Activated naive CD8-positive, alpha-beta T cell treated with anti-CD3 and anti-CD28 coated beads for 36 hours (primary cell): ENCODE results near the gene MAP3K7CL. TPM values are rescaled to one million over a fixed set of nuclear protein-coding genes. Genes with fewer than 3 reads are reported as not detected.

Experiments used
- DNase-seq: peaks from one replicate; pipeline ENCODE4 v3.0.0; 2021
- H3K27ac Mint-ChIP-seq: one replicate; pipeline ENCODE4 v1.8.0; 2022; ENCODE audit warnings: mild to moderate bottlenecking, moderate library complexity, mixed read lengths
- H3K27me3 Mint-ChIP-seq: one replicate; pipeline ENCODE4 v1.8.0; 2022; ENCODE audit warnings: mild to moderate bottlenecking, mixed read lengths
- H3K36me3 Mint-ChIP-seq: one replicate; pipeline ENCODE4 v1.8.0; 2021; ENCODE audit warnings: mild to moderate bottlenecking, mixed read lengths
- H3K4me1 Mint-ChIP-seq: one replicate; pipeline ENCODE4 v1.8.0; 2021; ENCODE audit warnings: mixed read lengths
- H3K4me3 Mint-ChIP-seq: one replicate; pipeline ENCODE4 v1.8.0; 2022; ENCODE audit warnings: mild to moderate bottlenecking, moderate library complexity, mixed read lengths
- H3K9me3 Mint-ChIP-seq: one replicate; pipeline ENCODE4 v1.8.0; 2022; ENCODE audit warnings: mixed read lengths
- total RNA-seq, 2 experiments: library from RNA; stranded (reverse); gene quantifications; one replicate each; pipeline ENCODE4 v1.2.3, GENCODE V29; 2021

Gene MAP3K7CL
- total RNA-seq, 2 experiments from 2014 or later: 4.8 to 5.7 TPM

- no peak for DNase-seq
- H3K27ac Mint-ChIP-seq: no peak overlapping the region
- no peaks in the 10 kb centered on the region for H3K36me3 Mint-ChIP-seq
- peaks cover 13% of the 10 kb centered on the region for H3K4me1 Mint-ChIP-seq
- H3K9me3 Mint-ChIP-seq: peaks cover 2% of the 10 kb centered on the region
- H3K4me3 Mint-ChIP-seq: no peak overlapping the region
- no peaks in the 10 kb centered on the region for H3K27me3 Mint-ChIP-seq
These were observed 79.3 kb downstream of the MAP3K7CL start for GRCh38 chr21:29209696-29210095.

- Mint-ChIP-seq H3K9me3 (peaks cover 2% of the 10 kb centered on the region), H3K36me3 (no peaks in the 10 kb centered on the region), H3K27ac (no peak overlapping the region), H3K4me3 (no peak overlapping the region), H3K27me3 (no peaks in the 10 kb centered on the region), H3K4me1 (peaks cover 11% of the 10 kb centered on the region)
- DNase-seq: no peak
These were observed 80.8 kb downstream of the MAP3K7CL start for GRCh38 chr21:29211205-29211604.

GRCh38 chr21:29212446-29212845 lies 82.0 kb downstream of the MAP3K7CL start:
- Mint-ChIP-seq H3K36me3 (no peaks in the 10 kb centered on the region), H3K9me3 (peaks cover 2% of the 10 kb centered on the region), H3K4me1 (peaks cover 11% of the 10 kb centered on the region), H3K27me3 (no peaks in the 10 kb centered on the region), H3K27ac (no peak overlapping the region), H3K4me3 (no peak overlapping the region)
- DNase-seq: no peak

GRCh38 chr21:29213513-29214385 lies 83.3 kb downstream of the MAP3K7CL start:
- Mint-ChIP-seq H3K27ac (no peak overlapping the region), H3K9me3 (peaks cover 2% of the 10 kb centered on the region), H3K27me3 (no peaks in the 10 kb centered on the region)

GRCh38 chr21:29215709-29216108 lies 85.3 kb downstream of the MAP3K7CL start:
- Mint-ChIP-seq H3K27ac (no peak overlapping the region), H3K36me3 (no peaks in the 10 kb centered on the region), H3K4me3 (no peak overlapping the region), H3K9me3 (peaks cover 2% of the 10 kb centered on the region), H3K27me3 (no peaks in the 10 kb centered on the region), H3K4me1 (no peaks in the 10 kb centered on the region)
- no peak for DNase-seq

More at GRCh38 chr21:29213513-29214385, 83.3 kb downstream of the MAP3K7CL start:
- Mint-ChIP-seq H3K4me1 (peaks cover 2% of the 10 kb centered on the region), H3K36me3 (no peaks in the 10 kb centered on the region), H3K4me3 (no peak overlapping the region)
- no peak for DNase-seq

GRCh38 chr21:29217818-29218291 lies 87.4 kb downstream of the MAP3K7CL start:
- Mint-ChIP-seq H3K4me3 (no peak overlapping the region), H3K27ac (no peak overlapping the region), H3K36me3 (no peaks in the 10 kb centered on the region), H3K27me3 (no peaks in the 10 kb centered on the region), H3K9me3 (no peaks in the 10 kb centered on the region), H3K4me1 (no peaks in the 10 kb centered on the region)
- no peak for DNase-seq

- Mint-ChIP-seq H3K9me3 (no peaks in the 10 kb centered on the region), H3K27ac (no peak overlapping the region), H3K4me3 (no peak overlapping the region), H3K36me3 (no peaks in the 10 kb centered on the region), H3K27me3 (no peaks in the 10 kb centered on the region), H3K4me1 (no peaks in the 10 kb centered on the region)
- DNase-seq: no peak
These were observed 88.3 kb downstream of the MAP3K7CL start for GRCh38 chr21:29218749-29219148.

- Mint-ChIP-seq H3K27ac (no peak overlapping the region), H3K9me3 (no peaks in the 10 kb centered on the region), H3K4me3 (no peak overlapping the region), H3K4me1 (no peaks in the 10 kb centered on the region), H3K27me3 (no peaks in the 10 kb centered on the region), H3K36me3 (no peaks in the 10 kb centered on the region)
- DNase-seq: no peak
These were observed 88.8 kb downstream of the MAP3K7CL start for GRCh38 chr21:29219165-29219770.

GRCh38 chr21:29221253-29221744 lies 90.9 kb downstream of the MAP3K7CL start:
- no peaks in the 10 kb centered on the region for H3K4me1 Mint-ChIP-seq
- DNase-seq: no peak
- no peak overlapping the region for H3K27ac Mint-ChIP-seq
- H3K4me3 Mint-ChIP-seq: no peak overlapping the region
- no peaks in the 10 kb centered on the region for H3K36me3 Mint-ChIP-seq
- no peaks in the 10 kb centered on the region for H3K9me3 Mint-ChIP-seq
- H3K27me3 Mint-ChIP-seq: no peaks in the 10 kb centered on the region

GRCh38 chr21:29224006-29224405 lies 93.6 kb downstream of the MAP3K7CL start:
- Mint-ChIP-seq H3K4me1 (peaks cover 6% of the 10 kb centered on the region), H3K27me3 (no peaks in the 10 kb centered on the region), H3K36me3 (no peaks in the 10 kb centered on the region), H3K9me3 (no peaks in the 10 kb centered on the region), H3K4me3 (no peak overlapping the region), H3K27ac (no peak overlapping the region)
- DNase-seq: no peak

Other genes starting within 250 kb of the MAP3K7CL start
- gene LTN1, start 137.8 kb upstream of the MAP3K7CL start, total RNA-seq: 10 to 100 TPM; 23.0 to 24.6 TPM
- gene RWDD2B, start 111.3 kb upstream of the MAP3K7CL start, total RNA-seq: 10 to 100 TPM; 24.3 to 24.5 TPM
- 10 to 100 TPM; 59.0 to 61.6 TPM for gene USP16, start 106.0 kb upstream of the MAP3K7CL start, total RNA-seq
- 100 to 1,000 TPM; 504 to 510 TPM for gene CCT8, start 57.0 kb upstream of the MAP3K7CL start, total RNA-seq
- gene BACH1, start 168.3 kb downstream of the MAP3K7CL start, total RNA-seq: 10 to 100 TPM; 21.8 to 23.2 TPM